Left renal cortex interstitium (tissue), 4 donors: ENCODE results near the gene CLEC16A. TPM values are rescaled to one million over a fixed set of nuclear protein-coding genes. Genes with fewer than 3 reads are reported as not detected.

Experiments used
- DNase-seq, 4 donors: peaks; one replicate each; pipeline ENCODE4 v3.0.0-alpha.2; 2013; ENCODE audit warnings: low read depth in 4 of 4, low spot score in 2 of 4, missing footprints in 1 of 4
- polyA plus RNA-seq, 4 donors: library from polyadenylated mRNA; unstranded; fragments of 120-200 nt; gene quantifications; one replicate each; pipeline ENCODE4 v1.2.1, GENCODE V29; 2013; ENCODE audit not compliant: insufficient read length in 4 of 4

Gene CLEC16A
- polyA plus RNA-seq, 4 donors: 21.0 to 32.1 (median 24.5) TPM

DNA sequence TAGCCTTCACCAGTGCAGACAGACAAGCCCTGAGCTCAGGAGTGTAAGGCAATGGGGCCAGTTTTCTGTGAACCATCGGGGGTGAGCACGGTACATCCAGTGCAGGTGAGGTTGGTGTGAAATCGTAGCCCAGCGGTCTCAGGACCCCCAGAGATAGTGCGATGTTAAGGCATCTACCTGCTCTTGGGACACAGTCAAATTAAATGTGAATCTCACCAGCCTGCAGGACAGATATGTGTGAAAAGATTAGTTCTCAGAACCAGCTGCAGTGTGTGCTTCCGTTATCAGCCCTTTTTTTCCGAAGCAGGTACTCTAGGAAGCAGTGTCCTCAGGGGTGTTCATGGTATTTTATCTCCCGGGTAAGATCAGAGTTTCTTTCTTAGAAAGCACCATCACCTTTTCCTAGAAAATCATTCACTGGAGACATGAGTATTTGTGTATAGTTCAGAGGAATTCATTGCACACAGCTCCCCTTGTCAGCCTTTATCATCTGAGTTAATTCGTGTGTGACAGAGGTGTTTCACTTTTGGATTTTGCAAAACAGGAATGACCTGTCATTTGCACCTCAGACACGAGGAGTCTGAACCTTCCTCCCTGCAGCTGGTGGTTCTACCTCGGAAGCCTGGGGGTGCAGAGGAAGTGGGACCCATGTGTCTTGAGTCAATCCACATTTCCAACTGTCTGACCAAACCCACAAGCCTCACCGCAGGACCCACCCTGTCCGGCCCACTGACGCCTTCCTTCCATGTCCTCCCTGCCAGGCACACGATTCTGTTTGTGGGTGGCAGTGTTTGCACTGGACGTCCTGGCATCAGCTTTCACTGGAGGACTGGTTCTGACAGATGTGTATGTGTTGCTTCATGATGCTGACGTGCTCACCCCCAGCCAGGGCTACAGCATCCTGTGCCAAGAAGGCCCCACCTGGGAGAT, 107.8 kb downstream of the CLEC16A start:
- DNase-seq: no peak

DNA sequence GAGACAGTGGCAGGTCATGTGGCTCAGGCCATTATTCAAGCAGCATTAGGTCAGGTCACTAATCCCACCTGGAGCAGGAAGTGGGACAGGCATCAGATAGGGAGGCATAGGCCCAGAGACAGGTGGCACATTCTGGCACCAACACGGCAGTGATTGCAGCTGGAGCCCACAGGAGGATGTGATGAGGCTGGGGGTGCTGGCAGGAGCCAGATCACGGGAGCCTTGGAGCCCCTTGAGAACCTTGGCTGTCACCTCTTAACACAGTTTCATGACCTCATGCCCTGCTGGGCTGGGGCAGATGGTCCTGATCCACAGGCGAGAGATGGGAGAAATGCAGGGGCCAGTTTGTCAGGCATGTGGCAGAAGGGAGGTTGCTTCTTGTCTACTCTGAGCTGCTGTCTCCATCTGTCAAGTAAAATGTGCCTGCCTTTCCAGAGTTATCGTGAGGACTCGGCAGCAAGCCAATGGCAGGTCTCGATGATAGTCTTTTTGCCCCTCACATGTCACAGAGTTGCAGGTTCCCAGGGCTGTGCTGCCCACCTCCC, 109.6 kb downstream of the CLEC16A start:
- no peak for DNase-seq

DNA sequence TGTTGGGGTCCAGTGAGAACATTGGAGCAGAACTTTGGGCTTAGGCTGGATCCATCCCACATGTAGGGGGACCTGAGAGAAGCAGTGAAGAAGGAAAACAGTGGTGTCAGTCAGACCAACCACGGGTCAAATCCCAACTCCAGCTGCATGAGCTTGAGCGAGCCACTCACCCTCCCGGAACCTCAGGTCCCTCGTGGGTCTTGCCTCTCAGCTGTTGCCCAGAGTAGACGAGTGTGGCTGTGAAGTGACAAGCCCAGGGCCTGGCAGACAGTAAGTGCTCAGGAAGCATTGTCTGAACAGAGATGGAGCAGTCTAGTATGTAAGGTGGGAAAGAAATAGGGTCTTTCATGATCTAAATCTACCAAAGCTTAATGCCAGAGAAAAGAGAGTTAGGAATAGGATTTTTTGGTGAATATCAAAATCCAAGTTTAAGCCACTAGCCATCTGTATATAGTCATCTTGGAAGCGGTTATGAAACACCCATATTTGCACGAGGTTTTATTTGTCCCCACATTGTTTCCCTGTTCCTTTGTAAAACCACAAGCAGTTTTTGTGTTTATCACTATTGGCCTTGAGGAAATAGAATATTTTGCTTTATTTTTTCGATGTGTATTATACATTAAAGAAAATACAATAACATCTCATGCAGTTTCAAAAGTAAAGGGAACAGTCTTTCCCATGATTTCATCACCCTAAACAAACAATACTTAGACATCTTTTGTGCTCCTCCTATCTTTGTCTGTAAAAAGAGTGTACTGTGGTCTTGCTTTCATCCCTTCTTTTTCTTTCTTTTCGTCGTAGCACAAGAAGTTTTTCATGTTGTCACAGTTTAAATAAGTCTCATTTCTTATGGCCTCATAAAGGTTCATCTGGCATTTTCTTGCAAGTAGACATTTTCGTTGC, 112.0 kb downstream of the CLEC16A start:
- no peak for DNase-seq

DNA sequence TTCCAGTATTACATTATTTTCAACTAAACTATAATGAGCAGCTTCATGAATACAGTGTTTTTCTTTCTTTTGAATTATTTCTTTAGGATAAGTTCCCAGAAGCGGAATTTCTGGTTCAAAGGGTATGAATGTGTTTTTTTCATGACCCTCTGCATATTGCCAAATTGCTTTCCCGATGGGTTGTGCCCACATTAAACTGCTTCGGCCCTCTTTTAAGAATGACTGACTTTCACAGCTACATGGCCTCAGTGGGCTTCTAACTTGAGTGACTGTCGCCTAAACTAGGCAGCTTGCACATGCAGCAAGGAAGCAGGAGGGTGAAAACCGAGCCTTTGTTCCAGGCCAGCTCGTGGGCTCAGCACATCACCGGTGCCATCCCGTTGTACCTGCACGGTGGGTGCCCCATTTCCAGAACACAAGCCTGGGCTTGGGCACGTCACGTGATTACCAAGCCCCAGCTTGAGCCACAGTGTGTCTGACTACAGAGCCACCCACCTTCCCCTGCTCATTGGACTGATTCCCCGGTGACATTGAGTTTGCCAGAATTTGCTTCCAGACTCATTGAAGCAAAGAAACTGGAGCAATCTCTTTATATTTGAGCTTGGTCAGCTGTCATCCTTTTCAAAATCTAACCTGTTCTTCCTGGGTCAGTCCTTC, 112.8 kb downstream of the CLEC16A start:
- no peak for DNase-seq

DNA sequence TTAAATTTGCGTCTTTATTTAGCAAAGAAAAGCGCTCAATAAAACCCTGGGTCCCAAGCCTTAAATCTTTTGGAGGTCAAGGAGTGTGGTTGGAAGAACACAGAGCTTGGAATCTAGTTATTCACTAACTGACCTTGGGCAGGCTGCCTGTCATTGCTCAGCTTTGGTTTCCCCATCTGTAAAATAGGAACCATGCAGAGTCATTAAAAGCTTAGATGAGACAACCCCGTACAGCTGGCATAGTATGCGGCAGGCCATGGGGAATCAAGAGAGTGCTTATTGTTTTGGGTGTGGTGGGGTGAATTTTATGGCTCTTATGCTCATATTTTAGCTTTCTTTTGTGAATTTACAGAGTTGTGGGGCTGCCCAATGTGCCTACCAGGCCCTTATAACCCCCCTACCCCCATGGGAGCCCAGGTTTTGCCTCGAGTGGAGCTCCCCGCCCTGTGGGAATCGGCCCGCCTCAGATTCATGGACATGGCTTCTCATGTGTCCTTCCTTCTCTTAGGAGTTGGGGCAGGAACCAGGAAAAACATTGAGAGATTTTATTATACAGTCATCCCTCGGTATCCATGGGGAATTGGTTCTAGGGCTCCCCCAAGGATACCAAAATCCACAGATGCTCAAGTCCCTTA, 113.5 kb downstream of the CLEC16A start:
- no peak for DNase-seq

DNA sequence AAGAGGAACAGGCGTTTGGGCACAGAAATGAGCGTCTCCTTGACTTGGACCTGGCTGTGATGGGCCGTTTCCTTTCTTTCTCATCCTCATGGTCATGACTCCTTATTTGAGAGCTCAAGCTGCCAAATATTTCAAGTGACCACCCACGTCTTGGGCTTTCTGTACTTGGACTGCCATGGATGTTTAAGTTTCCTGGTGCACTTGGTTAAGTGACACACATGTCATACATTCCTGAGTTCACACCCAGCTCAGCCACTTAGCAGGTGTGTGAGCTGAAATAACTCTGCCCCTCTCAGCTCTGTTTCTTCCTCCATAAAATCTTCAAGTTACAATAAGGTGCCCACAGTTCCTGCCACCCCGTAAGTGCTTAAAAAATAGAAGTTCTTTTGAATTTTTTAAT, 114.5 kb downstream of the CLEC16A start:
- no peak for DNase-seq

DNA sequence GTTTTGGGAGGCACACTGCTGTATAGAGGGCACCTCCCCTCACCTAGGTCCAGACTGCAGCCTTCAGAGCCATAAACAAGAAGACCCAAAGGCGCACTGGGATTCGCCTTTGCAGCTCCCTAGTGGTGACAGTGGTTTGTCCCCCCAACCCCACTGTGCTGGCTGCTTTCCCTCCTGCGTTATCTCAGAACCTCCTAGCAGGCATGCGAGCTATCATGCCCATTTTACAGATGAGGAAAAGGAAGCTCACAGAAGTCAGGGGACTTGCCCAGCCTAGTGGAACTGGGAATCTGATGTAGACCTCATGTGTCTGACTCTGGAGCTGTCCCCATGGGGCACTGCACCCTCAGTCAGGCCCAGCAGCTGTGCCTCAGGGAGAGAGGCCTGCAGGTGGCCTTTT, 115.2 kb downstream of the CLEC16A start:
- no peak for DNase-seq

DNA sequence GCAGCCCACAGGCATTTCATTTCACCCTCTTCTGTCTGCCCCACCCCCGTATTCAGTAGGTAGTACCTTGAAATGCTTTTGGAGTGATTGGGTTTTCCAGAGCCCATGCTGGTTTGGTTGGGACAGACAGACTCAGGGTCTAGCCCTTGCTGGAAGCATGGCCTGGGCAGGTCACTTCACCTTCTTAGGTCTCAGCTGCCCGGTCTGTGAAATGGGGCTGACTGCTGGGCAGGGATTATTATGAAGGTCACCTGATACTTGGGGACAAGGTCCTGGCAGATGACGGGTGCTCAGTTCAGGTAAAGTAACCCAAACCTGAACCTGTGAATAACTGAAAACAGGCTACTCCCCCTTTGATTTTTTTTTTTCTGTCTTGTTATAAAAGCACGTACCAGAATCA, 116.0 kb downstream of the CLEC16A start:
- no peak for DNase-seq

DNA sequence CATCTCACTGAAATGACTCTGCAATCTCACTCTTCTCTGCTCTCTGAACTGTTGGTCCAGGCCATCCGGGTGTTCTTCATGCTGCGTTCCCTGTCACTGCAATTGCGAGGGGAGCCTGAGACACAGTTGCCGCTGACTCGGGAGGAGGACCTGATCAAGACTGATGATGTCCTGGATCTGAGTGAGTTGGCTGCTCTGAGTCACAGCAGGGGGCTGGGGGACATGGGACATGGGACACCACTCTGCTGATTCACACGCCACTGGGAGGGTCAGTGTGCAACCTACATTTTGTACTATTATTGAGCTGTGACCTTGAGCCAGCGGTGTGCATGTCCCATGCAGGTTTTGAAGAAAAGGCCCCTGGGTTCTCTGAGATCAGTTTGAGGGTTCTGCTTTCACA, 116.5 kb downstream of the CLEC16A start:
- no peak for DNase-seq

DNA sequence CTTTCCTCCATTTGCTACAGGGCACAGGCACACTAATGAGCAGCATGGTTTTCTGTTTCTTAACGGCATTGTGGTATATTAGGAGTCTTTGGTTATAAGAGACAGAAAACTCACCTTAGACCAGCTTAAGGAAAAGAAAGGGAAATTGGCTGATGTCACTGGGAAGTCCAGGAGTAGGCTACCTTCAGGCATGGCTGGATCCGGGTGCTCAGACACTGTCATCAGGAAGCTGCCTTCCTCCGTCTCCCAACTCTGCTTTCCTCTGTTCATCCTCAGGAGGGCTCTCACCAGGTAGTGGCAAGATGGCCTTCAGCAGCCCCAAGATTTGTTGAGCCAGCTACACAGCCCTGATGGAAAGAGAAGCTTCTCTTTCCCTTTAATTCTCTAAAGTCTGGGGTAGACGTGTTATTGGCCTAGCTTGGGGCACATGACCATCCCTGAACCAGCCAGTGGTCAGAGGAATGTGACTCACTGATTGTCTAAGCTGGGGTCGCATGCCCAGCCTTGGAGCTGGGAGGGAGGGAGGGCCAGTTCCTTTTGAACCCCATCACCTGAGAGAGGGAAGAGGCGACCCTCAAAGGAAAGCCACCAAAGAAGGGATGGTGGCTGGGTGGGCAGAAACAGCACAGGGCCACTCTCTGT, 117.4 kb downstream of the CLEC16A start:
- DNase-seq: no peak

DNA sequence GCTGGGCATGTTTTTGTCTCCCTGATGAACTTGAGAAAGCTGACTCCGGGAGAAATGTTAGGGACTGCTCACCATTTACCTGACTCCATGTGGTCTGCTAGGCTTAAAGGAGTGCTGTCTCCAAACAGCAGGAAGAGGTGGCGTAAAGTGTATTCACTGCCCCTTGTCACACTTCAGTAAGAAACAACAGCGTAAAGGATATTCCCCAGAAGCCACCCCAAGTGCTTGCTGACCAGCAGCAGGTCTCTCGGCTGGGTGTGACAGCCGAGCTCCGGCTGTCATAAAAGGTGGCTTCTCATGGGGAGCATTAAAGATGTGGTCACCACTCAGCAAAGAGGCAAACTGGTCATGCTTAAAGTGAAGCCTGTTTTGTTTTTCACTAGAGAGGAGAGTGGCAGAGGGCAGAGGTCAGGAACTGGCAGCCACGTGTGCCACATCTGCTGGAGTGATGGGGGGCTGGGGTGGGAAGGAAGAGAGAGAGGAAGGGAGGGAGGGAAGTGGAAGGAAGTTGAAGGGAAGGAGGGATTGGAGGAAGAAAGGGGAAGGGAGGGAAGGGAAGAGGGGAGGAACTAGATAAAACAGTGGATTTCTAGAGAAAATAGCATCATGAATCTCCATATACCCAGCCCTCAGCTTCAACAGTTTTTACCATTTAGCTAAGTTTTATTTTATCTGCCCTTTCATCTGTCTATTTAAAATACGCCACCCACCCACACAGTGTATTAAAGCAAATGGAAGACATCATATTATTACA, 119.3 kb downstream of the CLEC16A start:
- DNase-seq: peak in 1 of 4 donors; percentile 48

DNA sequence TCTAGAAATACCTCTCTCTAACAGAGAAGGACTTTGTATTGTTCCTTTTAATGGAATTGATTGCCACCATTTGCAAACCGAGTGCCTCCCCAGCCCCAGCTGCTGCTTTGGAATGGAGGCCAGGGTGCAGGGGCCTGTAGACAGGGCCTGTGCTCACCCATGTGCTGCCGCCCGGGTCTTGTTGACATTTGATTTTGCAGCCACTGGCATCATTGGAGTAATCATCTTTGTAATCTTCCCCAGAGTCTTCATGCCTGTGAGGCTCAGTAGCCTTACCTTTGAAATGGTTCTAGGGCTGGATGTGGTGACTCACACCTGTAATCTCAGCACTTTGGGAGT, 119.8 kb downstream of the CLEC16A start:
- no peak for DNase-seq

DNA sequence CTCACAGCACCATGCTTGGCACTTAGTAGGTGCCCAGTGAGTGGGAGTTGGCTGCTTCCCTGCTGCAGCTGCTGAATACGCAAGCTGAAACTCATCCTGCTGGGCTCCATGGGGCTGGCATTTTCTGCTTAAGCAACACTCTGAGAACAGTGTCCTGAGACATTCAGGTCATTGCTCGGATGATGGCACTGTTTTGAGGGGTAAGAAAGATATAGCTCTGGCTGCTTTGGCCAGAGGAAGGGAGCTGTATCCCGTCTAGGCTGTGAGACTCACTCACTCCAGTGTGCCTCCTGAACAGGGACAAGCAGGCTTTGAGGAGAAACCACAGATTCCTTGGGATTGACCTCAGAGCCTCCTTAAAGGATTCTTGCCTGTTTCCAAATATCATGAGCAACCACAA, 120.5 kb downstream of the CLEC16A start:
- no peak for DNase-seq

DNA sequence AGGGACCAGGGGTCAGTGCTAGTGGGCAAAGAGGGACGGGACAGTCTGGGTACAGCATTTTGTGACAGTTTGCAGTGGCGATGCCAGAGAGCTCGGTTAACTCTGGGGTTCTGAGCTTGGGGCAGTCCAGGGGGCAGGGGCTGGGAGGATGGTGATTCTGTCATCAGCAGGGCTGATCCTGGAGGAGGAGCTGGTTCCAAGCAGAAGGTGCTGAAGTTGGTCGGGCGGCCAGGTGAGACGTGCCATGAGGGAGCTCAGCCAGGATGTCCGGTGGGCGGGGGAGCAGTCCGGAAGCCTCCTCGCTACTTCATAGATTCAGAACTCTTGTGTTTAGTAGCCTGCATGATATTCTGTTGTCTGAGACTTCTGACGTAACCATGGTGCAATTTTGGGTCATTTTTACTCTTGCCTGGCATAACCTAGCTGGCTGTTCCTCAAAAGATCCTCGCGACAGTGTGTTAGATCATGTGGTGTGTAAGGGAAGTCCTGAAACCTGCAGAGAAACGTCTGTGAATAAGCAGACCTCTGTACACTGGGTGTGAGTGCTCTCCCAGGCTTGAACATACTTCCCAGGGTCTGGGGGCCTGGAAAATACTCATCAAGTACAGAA, 122.0 kb downstream of the CLEC16A start:
- DNase-seq: no peak

DNA sequence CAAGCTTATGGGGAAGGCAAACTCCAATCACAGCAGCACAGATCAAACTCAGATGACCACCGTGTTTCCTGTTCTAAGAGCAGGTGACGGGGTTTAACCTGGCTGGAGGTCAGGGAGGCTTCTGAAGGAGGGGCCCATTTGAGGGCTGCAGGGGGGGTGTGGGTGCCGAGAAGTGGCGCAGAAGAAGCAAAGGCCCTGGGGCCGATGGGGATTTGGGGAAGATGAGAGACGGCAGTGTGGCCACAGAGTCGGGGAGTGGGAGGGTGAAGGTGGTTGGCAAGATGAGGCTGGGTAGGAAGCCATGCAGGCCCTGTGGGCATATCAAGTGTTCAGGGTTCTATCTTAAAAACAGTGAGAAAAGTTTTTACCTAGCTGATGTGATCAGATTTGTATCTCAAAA, 122.9 kb downstream of the CLEC16A start:
- DNase-seq: no peak

DNA sequence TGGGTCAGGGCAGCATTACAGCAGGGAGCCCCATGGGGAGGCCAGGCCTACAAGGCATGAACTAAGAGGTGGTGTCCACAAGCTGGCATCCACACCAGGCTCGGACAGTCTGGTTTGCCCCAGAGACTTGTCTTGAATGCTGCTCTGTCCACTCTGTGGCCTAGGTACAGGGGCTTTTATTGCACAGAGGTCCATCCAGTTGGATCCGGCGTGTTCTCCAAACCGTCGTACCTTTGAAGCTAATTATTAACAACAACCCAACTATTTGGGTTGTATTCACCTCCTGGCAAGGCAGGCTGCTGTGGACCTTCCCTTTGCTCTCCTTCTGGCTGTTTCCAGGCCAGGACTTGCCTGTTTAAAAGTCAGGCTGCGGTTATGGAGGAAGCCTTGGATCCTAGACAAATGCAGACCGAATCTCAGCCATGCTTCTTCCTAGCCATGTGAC, 123.4 kb downstream of the CLEC16A start:
- no peak for DNase-seq

DNA sequence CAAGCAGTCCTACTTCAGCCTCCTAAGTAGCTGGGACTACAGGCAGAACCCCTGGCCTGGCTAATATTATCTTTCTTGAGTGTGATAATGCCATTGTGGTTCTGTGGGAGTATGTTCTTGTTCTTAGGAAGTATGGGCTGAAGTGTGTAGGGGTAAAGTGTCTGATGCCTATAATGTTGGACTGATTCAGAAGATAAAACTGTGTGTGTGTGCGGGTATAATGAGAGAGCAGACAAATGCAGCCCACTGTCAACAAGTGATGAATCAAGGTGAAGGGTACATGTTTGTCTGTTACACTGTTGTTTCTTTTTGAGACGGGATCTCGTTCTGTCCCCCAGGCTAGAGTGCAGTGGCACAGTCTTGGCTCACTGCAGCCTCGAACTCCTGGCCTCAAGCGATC, 127.5 kb downstream of the CLEC16A start:
- no peak for DNase-seq

DNA sequence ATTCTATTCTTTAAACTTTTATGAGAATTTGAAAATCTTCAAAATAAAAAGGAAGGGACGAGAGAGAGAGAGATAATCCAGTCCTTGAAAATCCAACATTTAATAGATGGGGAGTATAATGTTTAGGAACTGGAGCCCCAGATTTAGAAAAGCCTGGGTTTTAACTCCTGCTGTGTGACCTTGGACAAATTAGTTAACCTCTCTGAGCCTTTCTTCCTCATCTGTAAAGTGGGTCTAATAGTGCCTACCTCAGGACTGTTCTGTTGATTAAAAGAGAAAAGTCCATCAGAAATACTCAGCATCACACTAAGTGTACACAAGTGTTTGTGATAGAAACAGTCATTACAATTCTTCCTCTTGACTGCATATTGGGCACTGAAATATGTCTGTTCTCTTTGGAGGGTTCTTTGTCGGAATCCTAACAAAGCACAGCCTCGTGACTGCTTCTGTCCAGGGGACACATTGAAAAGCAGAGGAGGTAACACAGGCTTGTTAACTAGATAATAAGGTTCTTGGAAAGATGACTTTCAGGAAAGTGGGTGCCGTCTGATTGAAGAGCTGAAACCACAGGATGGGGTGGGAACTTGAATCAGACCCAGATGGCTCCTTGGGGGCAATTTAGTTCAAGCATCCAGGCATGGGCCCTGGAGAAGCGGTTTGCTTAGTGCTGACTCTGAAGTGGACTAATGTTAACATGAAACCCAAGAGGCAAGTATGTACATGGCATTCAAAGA, 128.2 kb downstream of the CLEC16A start:
- DNase-seq: no peak
